Activated naive CD8-positive, alpha-beta T cell treated with anti-CD3 and anti-CD28 coated beads for 36 hours (primary cell): ENCODE measurements around the gene FAM90A26. TPM values are rescaled to one million over a fixed set of nuclear protein-coding genes. Genes with fewer than 3 reads are reported as not detected.
"Not testable (repeated sequence)": the region's sequence is repeated elsewhere in the genome, so short reads cannot be mapped to it uniquely, and the experiment has no call there.

ENCODE experiments used
- DNase-seq: peaks from one replicate; pipeline ENCODE4 v3.0.0; 2021
- H3K27ac Mint-ChIP-seq: one replicate; pipeline ENCODE4 v1.8.0; 2022; ENCODE audit warnings: mild to moderate bottlenecking, moderate library complexity, mixed read lengths
- H3K27me3 Mint-ChIP-seq: one replicate; pipeline ENCODE4 v1.8.0; 2022; ENCODE audit warnings: mild to moderate bottlenecking, mixed read lengths
- H3K36me3 Mint-ChIP-seq: one replicate; pipeline ENCODE4 v1.8.0; 2021; ENCODE audit warnings: mild to moderate bottlenecking, mixed read lengths
- H3K4me1 Mint-ChIP-seq: one replicate; pipeline ENCODE4 v1.8.0; 2021; ENCODE audit warnings: mixed read lengths
- H3K4me3 Mint-ChIP-seq: one replicate; pipeline ENCODE4 v1.8.0; 2022; ENCODE audit warnings: mild to moderate bottlenecking, moderate library complexity, mixed read lengths
- H3K9me3 Mint-ChIP-seq: one replicate; pipeline ENCODE4 v1.8.0; 2022; ENCODE audit warnings: mixed read lengths
- total RNA-seq, 2 experiments: library from RNA; stranded (reverse); gene quantifications; one replicate each; pipeline ENCODE4 v1.2.3, GENCODE V29; 2021

FAM90A26 gene, protein sequence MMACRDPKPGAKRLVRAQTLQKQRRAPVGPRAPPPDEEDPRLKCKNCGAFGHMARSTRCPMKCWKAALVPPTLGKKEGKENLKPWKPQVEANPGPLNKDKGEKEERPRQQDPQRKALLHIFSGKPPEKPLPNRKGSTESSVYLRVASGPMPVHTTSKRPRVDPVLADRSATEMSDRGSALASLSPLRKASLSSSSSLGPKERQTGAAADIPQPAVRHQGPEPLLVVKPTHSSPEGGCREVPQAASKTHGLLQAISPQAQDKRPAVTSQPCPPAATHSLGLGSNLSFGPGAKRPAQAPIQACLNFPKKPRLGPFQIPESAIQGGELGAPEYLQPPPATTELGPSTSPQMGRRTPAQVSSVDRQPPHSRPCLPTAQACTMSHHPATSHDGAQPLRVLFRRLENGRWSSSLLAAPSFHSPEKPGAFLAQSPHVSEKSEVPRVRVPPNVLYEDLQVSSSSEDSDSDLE
- total RNA-seq = not detected

- not testable (repeated sequence) for H3K36me3 Mint-ChIP-seq
Observed at GRCh38 chr4:9169791-9170459, at the start of gene FAM90A26. Gene FAM90A26, plus strand, starts transcription at chr4:9170409. Its CDS starts 2,764 bp downstream, at chr4:9173173.

DNA sequence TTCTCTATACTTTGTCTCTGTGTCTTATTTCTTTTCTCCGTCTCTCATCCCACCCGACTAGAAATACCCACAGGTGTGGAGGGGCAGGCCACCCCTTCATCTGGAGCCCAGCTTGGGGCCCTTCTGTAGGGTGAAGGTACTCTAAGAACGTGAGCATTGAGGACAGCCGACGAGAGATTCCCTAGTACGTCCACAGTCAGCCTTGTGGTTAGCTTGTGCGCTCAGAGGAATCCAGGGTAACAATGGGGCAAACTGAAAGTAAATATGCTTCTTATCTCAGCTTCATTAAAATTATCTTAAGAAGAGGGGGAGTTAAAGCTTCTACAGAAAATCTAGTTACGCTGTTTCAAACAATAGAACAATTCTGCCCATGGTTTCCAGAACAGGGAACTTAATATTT is 47.5 kb upstream of the FAM90A26 start:
- not testable (repeated sequence) for H3K9me3 Mint-ChIP-seq, H3K4me1 Mint-ChIP-seq, DNase-seq, H3K4me3 Mint-ChIP-seq, H3K36me3 Mint-ChIP-seq, H3K27ac Mint-ChIP-seq
- peaks cover 40% of the 10 kb centered on the region for H3K27me3 Mint-ChIP-seq

More at GRCh38 chr4:9169791-9170459, at the start of gene FAM90A26:
- H3K27ac Mint-ChIP-seq, H3K27me3 Mint-ChIP-seq, H3K9me3 Mint-ChIP-seq, DNase-seq, H3K4me1 Mint-ChIP-seq, H3K4me3 Mint-ChIP-seq: not testable (repeated sequence)

GRCh38 chr4:9123572-9124007 is 46.6 kb upstream of the FAM90A26 start:
- not testable (repeated sequence) for H3K9me3 Mint-ChIP-seq, H3K4me1 Mint-ChIP-seq, H3K36me3 Mint-ChIP-seq, H3K4me3 Mint-ChIP-seq, H3K27ac Mint-ChIP-seq
- H3K27me3 Mint-ChIP-seq = peaks cover 33% of the 10 kb centered on the region
- peak; percentile 25 for DNase-seq

- not testable (repeated sequence) for H3K4me1 Mint-ChIP-seq, H3K9me3 Mint-ChIP-seq, H3K36me3 Mint-ChIP-seq, H3K4me3 Mint-ChIP-seq, DNase-seq, H3K27ac Mint-ChIP-seq
- H3K27me3 Mint-ChIP-seq = peaks cover 33% of the 10 kb centered on the region
Observed at GRCh38 chr4:9125601-9126161, 44.5 kb upstream of the FAM90A26 start.

DNA sequence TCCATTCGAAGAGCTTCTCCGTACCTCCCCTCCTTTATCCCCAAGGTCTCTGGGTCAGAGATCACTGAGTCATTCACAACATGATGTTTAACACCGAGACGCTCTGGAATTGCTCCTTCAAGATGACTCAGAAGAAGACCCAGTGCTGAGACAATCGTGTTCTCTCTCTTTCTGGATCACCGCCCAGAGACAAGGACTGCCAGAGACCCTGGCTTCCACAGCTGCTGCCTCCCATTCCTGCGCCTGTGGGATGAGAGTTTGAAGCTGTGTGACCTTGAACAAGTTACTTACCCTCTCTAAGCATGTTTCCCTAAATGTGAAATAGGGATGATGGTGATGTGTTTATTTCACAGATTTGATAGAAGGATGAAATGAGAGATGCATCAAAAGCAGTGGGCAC is 38.8 kb upstream of the FAM90A26 start:
- H3K27ac Mint-ChIP-seq, H3K9me3 Mint-ChIP-seq, H3K27me3 Mint-ChIP-seq, H3K4me1 Mint-ChIP-seq, H3K4me3 Mint-ChIP-seq, DNase-seq, H3K36me3 Mint-ChIP-seq: not testable (repeated sequence)

- not testable (repeated sequence) for H3K27me3 Mint-ChIP-seq, H3K4me1 Mint-ChIP-seq, H3K9me3 Mint-ChIP-seq, H3K36me3 Mint-ChIP-seq, H3K4me3 Mint-ChIP-seq, DNase-seq, H3K27ac Mint-ChIP-seq
Observed at GRCh38 chr4:9132849-9133248, 37.4 kb upstream of the FAM90A26 start.

- H3K4me3 Mint-ChIP-seq, H3K9me3 Mint-ChIP-seq, H3K27me3 Mint-ChIP-seq, H3K36me3 Mint-ChIP-seq, H3K27ac Mint-ChIP-seq, DNase-seq, H3K4me1 Mint-ChIP-seq: not testable (repeated sequence)
Observed at GRCh38 chr4:9134011-9134410, 36.2 kb upstream of the FAM90A26 start.

DNA sequence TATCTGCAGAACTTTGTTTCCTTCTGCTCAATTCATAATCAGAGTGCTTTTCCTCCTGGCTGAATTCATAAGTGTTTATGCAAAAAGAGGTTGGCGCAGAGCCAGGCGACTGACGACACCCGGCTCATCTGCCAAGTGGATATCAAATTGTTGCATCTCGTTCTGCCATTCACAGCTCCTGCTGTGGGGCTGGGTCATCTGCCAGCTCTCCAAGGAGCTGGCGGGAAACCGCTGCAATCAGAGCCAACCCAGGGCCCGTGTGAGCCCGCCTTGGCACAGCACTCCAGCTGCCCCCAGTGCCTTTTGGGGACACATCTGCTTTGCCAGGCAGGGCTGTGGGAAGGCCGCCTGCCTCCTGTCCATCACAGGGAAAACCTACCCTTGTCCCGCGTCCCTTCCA is 35.7 kb upstream of the FAM90A26 start:
- H3K27ac Mint-ChIP-seq, H3K4me3 Mint-ChIP-seq, DNase-seq, H3K27me3 Mint-ChIP-seq, H3K9me3 Mint-ChIP-seq, H3K36me3 Mint-ChIP-seq, H3K4me1 Mint-ChIP-seq: not testable (repeated sequence)

DNA sequence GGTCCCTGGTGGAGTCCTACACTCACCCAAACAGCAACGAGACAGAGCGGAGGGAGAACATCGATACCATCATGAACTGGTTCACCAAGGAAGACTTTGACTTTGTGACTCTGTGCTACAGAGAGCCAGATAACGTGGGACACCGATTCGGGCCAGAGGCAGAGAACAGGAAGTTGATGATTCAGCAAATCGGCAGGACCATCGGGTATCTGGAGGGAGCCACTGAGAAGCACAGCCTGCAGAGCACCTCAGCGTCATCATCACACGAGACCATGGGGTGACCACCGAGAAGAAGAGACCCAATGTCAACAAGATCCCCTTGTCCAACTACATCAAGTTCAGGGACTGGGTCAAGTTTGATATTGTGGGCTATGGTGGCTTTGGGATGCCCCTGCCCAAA is 29.2 kb upstream of the FAM90A26 start:
- not testable (repeated sequence) for H3K36me3 Mint-ChIP-seq, H3K27me3 Mint-ChIP-seq, H3K4me3 Mint-ChIP-seq, H3K27ac Mint-ChIP-seq, DNase-seq, H3K4me1 Mint-ChIP-seq, H3K9me3 Mint-ChIP-seq

GRCh38 chr4:9142786-9143185 is 27.4 kb upstream of the FAM90A26 start:
- not testable (repeated sequence) for H3K27me3 Mint-ChIP-seq, H3K4me3 Mint-ChIP-seq, H3K4me1 Mint-ChIP-seq, H3K27ac Mint-ChIP-seq, H3K9me3 Mint-ChIP-seq, DNase-seq, H3K36me3 Mint-ChIP-seq

DNA sequence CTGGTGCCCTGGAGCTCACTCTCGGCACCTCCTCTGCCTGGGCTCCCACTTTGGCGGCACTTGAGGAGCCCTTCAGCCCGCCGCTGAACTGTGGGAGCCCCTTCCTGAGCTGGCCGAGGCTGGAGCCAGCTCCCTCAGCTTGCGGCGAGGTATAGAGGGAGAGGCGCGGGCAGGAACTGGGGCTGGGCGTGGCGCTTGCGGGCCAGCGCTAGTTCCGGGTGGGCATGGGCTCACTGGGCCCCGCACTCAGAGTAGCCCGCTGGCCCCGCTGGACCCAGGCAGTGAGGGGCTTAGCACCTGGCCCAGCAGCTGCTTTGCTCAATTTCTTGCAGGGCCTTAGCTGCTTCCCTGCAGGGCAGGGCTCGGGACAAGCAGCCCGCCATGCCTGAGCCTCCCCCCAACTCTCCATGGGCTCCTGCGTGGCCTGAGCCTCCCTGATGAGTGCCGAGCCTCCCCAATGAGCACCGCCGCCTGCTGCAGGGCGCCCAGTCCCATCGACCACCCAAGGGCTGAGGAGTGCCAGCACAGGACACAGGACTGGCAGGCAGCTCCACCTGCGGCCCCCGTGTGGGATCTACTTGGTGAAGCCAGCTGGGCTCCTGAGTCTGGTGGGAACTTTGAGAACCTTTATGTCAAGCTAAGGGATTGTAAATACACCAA is 26.7 kb upstream of the FAM90A26 start:
- Mint-ChIP-seq H3K27me3 (no peaks in the 10 kb centered on the region), H3K4me3 (no peak overlapping the region), H3K9me3 (no peaks in the 10 kb centered on the region), H3K4me1 (no peaks in the 10 kb centered on the region), H3K36me3 (no peaks in the 10 kb centered on the region), H3K27ac (no peak overlapping the region)
- no peak for DNase-seq

GRCh38 chr4:9146967-9147366 is 23.2 kb upstream of the FAM90A26 start:
- Mint-ChIP-seq H3K27me3 (no peaks in the 10 kb centered on the region), H3K4me1 (no peaks in the 10 kb centered on the region), H3K4me3 (no peak overlapping the region), H3K36me3 (no peaks in the 10 kb centered on the region), H3K9me3 (no peaks in the 10 kb centered on the region), H3K27ac (no peak overlapping the region)
- DNase-seq = no peak

- not testable (repeated sequence) for H3K4me3 Mint-ChIP-seq, H3K4me1 Mint-ChIP-seq, H3K27ac Mint-ChIP-seq, DNase-seq, H3K36me3 Mint-ChIP-seq, H3K27me3 Mint-ChIP-seq, H3K9me3 Mint-ChIP-seq
Observed at GRCh38 chr4:9147368-9147767, 22.8 kb upstream of the FAM90A26 start.

- not testable (repeated sequence) for H3K27ac Mint-ChIP-seq, H3K36me3 Mint-ChIP-seq, H3K9me3 Mint-ChIP-seq, H3K27me3 Mint-ChIP-seq, H3K4me3 Mint-ChIP-seq, DNase-seq, H3K4me1 Mint-ChIP-seq
Observed at GRCh38 chr4:9148611-9149409, 21.4 kb upstream of the FAM90A26 start.

DNA sequence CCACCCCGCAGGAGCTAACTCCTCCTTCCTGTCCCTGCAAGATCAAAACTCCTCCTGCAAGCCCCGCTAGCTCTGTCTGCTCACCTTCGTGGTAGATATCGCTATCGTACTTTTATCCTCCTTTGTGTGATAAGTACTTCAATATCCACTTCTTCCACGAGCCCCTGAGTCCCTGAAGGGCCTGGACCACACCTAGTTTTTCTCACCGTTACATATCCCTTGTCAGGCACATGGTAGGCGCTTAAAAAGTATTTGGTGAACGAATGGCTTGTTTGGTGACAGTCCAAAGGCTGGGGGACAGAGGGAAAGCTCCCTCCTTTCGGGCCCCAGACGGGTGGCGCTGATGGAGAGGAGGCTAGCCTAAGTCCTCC is 18.4 kb upstream of the FAM90A26 start:
- H3K27me3 Mint-ChIP-seq, H3K36me3 Mint-ChIP-seq, DNase-seq, H3K4me1 Mint-ChIP-seq, H3K9me3 Mint-ChIP-seq: not testable (repeated sequence)
- peak overlapping the region; percentile 98 for H3K27ac Mint-ChIP-seq
- peak overlapping the region; percentile 88 for H3K4me3 Mint-ChIP-seq
